Stimulated activated CD8-positive, alpha-beta memory T cell treated with anti-CD3 and anti-CD28 coated beads, Interleukin-7, amount 100 ng/mL, for 48 hours (primary cell): Measurements from ENCODE around the gene ARSK.

Source experiments
- DNase-seq, 2 donors: peaks; one replicate each; pipeline ENCODE4 v3.0.0-alpha.2; 2020; ENCODE audit warnings: low read depth in 1 of 2; ENCODE audit errors: extremely low read depth in 1 of 2

The ARSK gene

DNA sequence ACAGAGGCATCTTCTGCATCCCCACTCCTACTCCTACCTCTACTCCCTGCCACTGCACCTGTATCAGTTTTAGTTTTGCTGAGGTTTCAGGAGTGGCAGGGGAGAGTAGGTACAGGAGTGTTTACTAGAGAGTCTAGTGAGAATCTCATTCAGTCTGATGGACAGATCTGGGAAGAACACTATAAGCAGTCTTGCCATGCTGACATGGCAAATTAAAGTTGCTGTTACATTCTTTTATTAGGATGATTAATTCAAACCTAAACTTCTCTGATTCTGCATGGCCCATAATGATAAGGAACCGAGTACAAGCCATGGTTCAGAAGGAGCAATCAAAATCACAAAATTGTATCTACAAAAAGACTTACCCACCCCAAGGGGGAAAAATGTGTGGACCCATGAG, 7.4 kb downstream of the ARSK start:
- no peak for DNase-seq

GRCh38 chr5:95563367-95563766, 8.5 kb downstream of the ARSK start:
- no peak for DNase-seq

- no peak for DNase-seq
Measured at GRCh38 chr5:95564450-95564849, 9.5 kb downstream of the ARSK start.

DNA sequence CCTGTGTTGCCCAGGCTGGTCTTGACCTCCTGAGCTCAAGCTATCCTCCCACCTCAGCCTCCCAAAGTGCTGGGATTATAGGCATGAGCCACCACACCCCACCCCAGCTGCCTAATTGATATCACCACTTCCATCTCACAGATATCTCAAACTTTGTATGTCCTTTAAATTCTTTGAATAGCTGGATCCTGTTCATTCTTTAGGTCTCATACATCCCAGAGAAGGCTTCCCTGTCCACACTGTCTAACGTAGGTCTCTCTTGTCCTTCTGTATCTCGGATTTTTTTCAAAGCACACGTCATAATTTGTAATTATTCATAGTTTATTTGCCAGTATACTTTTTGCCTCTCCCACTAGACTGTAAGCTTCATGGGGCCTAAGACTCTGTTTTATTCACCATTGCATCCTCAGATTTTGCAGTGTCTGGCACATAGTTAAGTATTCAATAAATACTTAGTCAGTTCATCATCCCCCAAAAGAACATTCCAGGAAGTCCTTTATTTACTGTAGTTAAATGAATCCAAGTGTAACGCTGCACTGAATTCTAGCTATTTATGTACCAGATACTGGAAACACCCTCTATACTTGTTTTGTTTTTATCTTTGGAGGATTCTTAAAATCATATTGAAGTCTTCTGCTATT, 10.5 kb downstream of the ARSK start:
- no peak for DNase-seq

DNA sequence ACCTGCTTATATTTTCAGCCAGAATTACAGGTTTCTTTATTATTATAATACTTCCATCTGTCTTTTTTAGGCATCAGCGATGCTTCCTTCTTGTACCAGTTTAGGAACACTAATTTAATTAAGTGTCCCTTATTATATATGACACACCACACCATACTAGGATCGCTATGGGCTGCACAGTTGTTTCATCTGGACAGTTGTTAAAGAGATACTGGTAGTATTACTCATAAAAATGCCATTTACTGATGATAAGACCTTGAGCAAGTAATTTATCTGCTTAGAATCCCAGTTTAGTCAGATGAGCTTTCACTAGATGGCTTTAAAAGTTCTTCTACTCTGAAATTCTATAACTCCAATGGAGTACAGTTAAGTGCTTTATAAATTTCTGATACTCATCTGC, 17.1 kb downstream of the ARSK start:
- no peak for DNase-seq

- DNase-seq, result no peak
Measured at GRCh38 chr5:95581576-95581975, 26.7 kb downstream of the ARSK start.

DNA sequence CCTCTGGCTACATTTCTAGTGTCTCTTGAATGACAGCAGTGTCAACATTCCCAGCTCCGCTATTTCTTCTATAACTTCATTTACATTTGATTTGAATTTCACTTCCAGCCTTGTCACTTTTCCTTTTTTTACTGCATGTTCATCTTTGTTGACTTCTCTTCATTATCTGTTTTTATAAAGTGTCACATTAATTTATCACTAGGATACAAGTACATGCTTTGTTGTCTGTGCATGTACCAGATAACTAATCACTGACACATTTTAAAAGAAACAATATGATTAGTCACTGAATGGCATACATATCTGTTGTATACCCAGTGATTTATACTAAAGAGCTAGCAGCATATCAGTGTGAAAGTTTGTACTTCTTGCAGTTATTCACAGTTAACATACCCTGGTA, 29.1 kb downstream of the ARSK start:
- DNase-seq, result no peak

DNA sequence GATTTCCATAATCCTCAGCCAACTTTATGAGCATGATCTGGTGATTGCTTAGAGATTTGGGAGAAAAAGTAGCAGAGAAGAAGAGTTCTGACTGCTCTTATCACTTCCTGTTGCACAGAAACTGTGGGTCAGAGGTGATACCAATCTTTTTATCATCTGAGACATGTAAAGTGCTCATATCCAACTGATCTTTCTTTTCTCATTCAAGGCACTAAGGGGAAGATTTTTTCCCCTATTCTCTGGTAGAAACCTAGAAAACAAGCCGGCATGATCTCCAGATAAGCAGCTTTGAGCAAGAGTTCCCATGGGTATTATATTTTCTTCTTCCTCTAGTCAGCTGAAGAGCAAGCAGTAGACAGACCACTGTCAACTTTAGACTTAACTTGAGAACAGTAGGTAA, 36.0 kb downstream of the ARSK start:
- no peak for DNase-seq

DNA sequence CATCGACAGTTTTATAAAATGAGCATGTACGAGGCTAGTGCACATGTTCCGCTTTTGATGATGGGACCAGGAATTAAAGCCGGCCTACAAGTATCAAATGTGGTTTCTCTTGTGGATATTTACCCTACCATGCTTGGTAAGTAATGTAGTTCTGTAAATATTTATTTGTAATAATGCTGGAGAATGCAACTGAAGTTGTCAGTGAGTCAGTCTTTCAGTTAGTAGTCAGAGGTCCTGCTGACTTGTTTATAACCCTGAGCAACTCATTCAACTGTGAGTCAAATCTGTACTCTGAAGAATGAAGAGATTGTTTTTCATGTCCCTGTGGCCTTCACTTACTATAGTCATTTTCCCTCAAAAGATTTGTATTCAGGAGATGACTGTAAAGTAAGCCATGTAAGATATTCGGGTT, 36.6 kb downstream of the ARSK start:
- no peak for DNase-seq

DNA sequence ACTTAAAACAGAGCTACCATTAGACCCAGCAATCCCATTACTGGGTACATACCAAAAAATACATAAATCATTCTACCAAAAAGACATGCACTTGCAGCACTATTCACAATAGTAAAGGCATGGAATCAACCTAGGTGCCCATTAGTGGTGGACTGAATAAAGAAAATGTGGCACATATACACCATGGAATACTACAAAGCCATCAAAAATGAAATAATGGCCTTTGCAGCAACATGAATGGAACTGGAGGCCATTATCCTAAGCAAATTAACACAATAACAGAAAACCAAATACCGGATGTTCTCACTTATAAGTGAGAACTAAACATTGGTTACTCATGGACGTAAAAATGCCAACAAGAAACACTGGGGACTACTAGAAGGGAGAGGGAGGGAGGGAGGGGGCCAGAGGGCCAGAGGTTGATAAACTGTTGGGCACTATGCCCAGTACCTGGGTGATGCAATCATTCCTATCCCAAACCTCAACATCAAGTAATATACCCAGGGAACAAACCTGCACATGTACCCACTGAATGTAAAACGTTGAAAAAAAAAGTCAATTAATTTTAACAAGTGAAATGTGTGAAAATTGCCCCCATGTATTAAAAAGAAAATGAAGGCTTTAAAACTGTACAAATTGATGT, 40.5 kb downstream of the ARSK start:
- DNase-seq, result no peak

GRCh38 chr5:95599252-95599651, 44.4 kb downstream of the ARSK start:
- no peak for DNase-seq

DNA sequence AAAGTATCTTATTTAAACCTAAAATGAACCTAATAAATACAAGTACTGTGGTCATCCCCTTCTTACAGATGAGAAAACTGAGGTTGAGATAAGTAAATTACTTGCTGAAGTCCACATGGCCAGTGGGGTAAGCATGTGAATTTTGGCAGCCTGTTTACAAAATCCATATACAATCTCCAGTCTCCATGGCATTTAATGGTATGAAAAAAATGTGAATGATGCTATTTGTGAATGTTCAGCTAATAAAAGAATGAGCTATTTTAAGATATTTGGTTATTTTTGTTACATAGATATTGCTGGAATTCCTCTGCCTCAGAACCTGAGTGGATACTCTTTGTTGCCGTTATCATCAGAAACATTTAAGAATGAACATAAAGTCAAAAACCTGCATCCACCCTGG, 45.7 kb downstream of the ARSK start:
- DNase-seq, result no peak

- no peak for DNase-seq
Measured at GRCh38 chr5:95605786-95606185, 50.9 kb downstream of the ARSK start.

DNA sequence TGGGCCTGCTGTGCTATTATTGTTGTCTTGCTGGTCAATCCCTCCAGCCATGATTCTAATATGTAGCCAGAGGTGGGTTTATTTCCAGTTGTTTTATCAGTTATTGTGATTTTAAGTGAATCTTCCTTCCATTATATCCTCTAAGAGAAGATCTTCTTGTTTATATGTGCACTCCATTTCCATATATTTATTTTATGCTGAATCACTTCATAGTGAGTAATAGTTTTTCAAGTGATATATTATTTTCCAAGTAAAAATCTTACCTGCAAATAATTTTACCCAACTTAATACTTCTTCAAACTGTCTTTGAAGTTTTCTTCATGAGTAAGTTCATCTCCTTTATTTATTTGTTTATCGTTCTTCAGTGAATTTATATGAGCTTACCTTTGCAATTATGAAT, 51.5 kb downstream of the ARSK start:
- no peak for DNase-seq

DNA sequence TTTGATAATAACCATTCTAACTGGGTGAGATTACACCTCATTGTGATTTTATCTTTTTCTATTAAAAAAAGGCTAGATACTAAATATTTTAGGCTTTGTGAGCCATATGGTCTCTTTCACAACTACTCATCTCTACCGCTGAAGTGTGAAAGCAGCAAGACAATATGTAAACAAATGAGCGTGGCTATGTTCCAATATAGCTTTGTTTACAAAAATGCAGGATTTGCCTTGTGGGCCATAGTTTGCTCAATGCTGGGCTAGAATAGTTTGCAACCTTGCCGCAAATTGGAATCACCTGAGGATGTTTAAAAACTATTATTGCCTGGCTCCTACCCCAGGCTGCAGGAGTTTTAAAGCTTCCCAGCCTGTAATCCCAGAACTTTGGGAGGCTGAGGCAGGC, 54.8 kb downstream of the ARSK start:
- DNase-seq, result no peak

GRCh38 chr5:95610546-95610945, 55.6 kb downstream of the ARSK start:
- DNase-seq, result no peak

GRCh38 chr5:95611396-95611795, 56.5 kb downstream of the ARSK start:
- DNase-seq, result no peak

- DNase-seq, result no peak
Measured at GRCh38 chr5:95613514-95613913, 58.6 kb downstream of the ARSK start.

DNA sequence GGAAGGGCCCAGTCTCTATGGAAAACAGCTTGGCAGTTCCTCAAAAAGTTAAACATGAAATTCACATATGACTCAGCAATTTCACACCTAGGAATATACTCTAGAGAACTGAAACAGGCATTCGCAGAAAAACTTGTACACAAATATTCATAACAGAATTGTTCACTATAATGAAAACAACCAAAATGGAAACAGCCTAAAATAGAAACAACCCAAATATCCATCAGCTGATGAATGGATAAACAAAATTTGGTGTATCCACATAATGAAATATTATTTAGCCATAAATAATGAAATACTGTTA, 60.2 kb downstream of the ARSK start:
- DNase-seq, result no peak

GRCh38 chr5:95617057-95617456, 62.2 kb downstream of the ARSK start:
- no peak for DNase-seq

DNA sequence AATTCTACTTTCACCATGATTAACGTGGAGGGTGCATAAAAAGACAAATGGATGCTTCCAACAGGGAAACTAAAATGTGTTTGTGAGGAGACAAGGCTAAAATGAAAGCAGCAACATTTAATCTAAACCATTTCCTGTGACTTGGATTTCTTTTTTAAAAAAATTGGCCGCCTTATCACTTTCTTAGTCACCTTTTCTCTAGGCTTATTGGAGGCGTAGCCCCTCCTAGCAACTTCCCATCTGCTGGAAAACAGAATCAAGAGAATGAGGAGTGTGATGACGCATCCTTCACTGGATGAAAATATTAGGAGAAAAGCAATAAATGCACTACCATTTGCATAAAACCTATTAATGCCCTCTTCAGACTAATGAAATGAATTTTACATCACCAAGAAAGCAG, 64.2 kb downstream of the ARSK start:
- no peak for DNase-seq

- no peak for DNase-seq
Measured at GRCh38 chr5:95619514-95620029, 64.7 kb downstream of the ARSK start.
